SU-DHL-6 (cell line): ENCODE measurements around the gene RB1.

Source experiments
- EZH2phosphoT487 ChIP-seq: fragments of 200-600 bp; sonication (generic), shearing (Covaris generic); conservative IDR thresholded peaks from 2 replicates; pipeline ENCODE4 v1.6.1; 2018; ENCODE audit warnings: mild to moderate bottlenecking, antibody characterized with exemption, low read length, moderate library complexity, mixed read lengths
- TF ChIP-seq, protein P1 (sequence below): fragments of 200-600 bp; sonication (generic); IDR thresholded peaks from one replicate; pipeline ENCODE4 v1.5.1; 2017; ENCODE audit warnings: antibody characterized with exemption, mild to moderate bottlenecking, low read length, moderate library complexity; ENCODE audit not compliant: insufficient read depth, poor library complexity, severe bottlenecking

DNA sequence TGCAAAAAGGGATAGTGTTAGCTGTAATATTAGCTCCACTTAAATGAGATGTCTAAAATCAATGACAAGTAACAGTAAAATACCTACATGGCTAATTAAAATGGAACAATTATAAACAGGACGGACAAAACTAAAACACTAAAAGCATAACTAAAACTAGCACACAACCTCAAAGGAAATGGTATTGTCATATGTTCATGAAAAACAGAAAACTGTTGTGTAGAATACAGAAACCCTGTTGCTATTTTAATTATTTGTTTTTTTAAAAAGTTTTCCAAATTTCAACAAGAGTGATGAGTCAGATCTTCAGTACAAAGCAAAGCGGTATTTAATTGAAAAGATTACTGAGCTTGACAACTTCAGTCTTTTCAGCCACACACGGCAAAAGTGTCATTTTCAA lies 225.2 kb downstream of the RB1 start:
- TF ChIP-seq, protein P1, sequence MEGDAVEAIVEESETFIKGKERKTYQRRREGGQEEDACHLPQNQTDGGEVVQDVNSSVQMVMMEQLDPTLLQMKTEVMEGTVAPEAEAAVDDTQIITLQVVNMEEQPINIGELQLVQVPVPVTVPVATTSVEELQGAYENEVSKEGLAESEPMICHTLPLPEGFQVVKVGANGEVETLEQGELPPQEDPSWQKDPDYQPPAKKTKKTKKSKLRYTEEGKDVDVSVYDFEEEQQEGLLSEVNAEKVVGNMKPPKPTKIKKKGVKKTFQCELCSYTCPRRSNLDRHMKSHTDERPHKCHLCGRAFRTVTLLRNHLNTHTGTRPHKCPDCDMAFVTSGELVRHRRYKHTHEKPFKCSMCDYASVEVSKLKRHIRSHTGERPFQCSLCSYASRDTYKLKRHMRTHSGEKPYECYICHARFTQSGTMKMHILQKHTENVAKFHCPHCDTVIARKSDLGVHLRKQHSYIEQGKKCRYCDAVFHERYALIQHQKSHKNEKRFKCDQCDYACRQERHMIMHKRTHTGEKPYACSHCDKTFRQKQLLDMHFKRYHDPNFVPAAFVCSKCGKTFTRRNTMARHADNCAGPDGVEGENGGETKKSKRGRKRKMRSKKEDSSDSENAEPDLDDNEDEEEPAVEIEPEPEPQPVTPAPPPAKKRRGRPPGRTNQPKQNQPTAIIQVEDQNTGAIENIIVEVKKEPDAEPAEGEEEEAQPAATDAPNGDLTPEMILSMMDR, result no peak
- no peak for TF ChIP-seq EZH2phosphoT487
